ENCODE results near the gene POM121C. TPM values are rescaled to one million over a fixed set of nuclear protein-coding genes. Genes with fewer than 3 reads are reported as not detected.
"Not testable (repeated sequence)": the region's sequence is repeated elsewhere in the genome, so short reads cannot be mapped to it uniquely, and the experiment has no call there.

POM121C gene
- 10 to 100 TPM; 20.4 to 39.8 TPM for total RNA-seq

GRCh38 chr7:75485979-75486643 lies at the start of gene POM121C:
Gene POM121C, minus strand, starts transcription at chr7:75486299. Its CDS starts 44,803 bp downstream, at chr7:75441496.
- H3K9me3 ChIP-seq; H3K4me1 ChIP-seq (replicated peaks); H3K27me3 ChIP-seq (replicated peaks; ENCODE audit: insufficient read depth); intact Hi-C loops (cut with DNase I); H3K36me3 ChIP-seq: not testable (repeated sequence)
- under 1% methylated on average over 48 of the region's 49 CpGs for WGBS
- H3K4me3 ChIP-seq, result peak within 1 kb of the TSS; percentile 73 to 79
- TF ChIP-seq POLR2AphosphoS5 (IDR thresholded peaks at IDR 0.05) (peak; percentile 93), CTCF (IDR thresholded peaks at IDR 0.05) (peak in 1 of 4 experiments; percentile 6), POLR2A (IDR thresholded peaks at IDR 0.05) (peak; percentile 45)
- H3K27ac ChIP-seq, result peak within 1 kb of the TSS; percentile 73 to 82
- peak; percentile 90 for DNase-seq (ENCODE audit: low spot score)

- Histone ChIP-seq H3K4me1 (replicated peaks) (no peaks in the 10 kb centered on the region), H3K9me3 (no peaks in the 10 kb centered on the region), H3K27ac (no peak overlapping the region), H3K36me3 (no peaks in the 10 kb centered on the region), H3K27me3 (replicated peaks; ENCODE audit: insufficient read depth) (no peaks in the 10 kb centered on the region), H3K4me3 (no peak overlapping the region)
- no peak for TF ChIP-seq CTCF (IDR thresholded peaks at IDR 0.05)
- no peak for TF ChIP-seq POLR2AphosphoS5 (IDR thresholded peaks at IDR 0.05)
- no peak for TF ChIP-seq POLR2A (IDR thresholded peaks at IDR 0.05)
- intact Hi-C loops (cut with DNase I), result no loop called here
- no peak for DNase-seq (ENCODE audit: low spot score)
- 67% methylated on average over 8 of the region's 8 CpGs for WGBS
These were observed 48.7 kb upstream of the POM121C start for GRCh38 chr7:75534727-75535307.

GRCh38 chr7:75533926-75534325 lies 47.8 kb upstream of the POM121C start:
- 96% methylated on average over 6 of the region's 6 CpGs for WGBS
- TF ChIP-seq CTCF (IDR thresholded peaks at IDR 0.05), result no peak
- TF ChIP-seq POLR2AphosphoS5 (IDR thresholded peaks at IDR 0.05), result no peak
- TF ChIP-seq POLR2A (IDR thresholded peaks at IDR 0.05), result no peak
- intact Hi-C loops (cut with DNase I), result no loop called here
- H3K4me1 ChIP-seq (replicated peaks), result no peaks in the 10 kb centered on the region
- H3K36me3 ChIP-seq, result no peaks in the 10 kb centered on the region
- H3K9me3 ChIP-seq, result no peaks in the 10 kb centered on the region
- no peak for DNase-seq (ENCODE audit: low spot score)
- H3K27me3 ChIP-seq (replicated peaks; ENCODE audit: insufficient read depth), result no peaks in the 10 kb centered on the region
- H3K27ac ChIP-seq, result no peak overlapping the region
- H3K4me3 ChIP-seq, result no peak overlapping the region

GRCh38 chr7:75532639-75533038 lies 46.5 kb upstream of the POM121C start:
- Histone ChIP-seq H3K9me3 (no peaks in the 10 kb centered on the region), H3K36me3 (no peaks in the 10 kb centered on the region), H3K4me3 (no peak overlapping the region), H3K4me1 (replicated peaks) (no peaks in the 10 kb centered on the region), H3K27ac (no peak overlapping the region), H3K27me3 (replicated peaks; ENCODE audit: insufficient read depth) (no peaks in the 10 kb centered on the region)
- 90% methylated on average over 4 of the region's 4 CpGs for WGBS
- TF ChIP-seq POLR2AphosphoS5 (IDR thresholded peaks at IDR 0.05), result no peak
- intact Hi-C loops (cut with DNase I), result no loop called here
- no peak for DNase-seq (ENCODE audit: low spot score)

- no peaks in the 10 kb centered on the region for H3K36me3 ChIP-seq
- H3K4me3 ChIP-seq, result no peak overlapping the region
- 43% methylated on average over 6 of the region's 6 CpGs for WGBS
- DNase-seq (ENCODE audit: low spot score), result no peak
- TF ChIP-seq POLR2AphosphoS5 (IDR thresholded peaks at IDR 0.05) (no peak), CTCF (IDR thresholded peaks at IDR 0.05) (no peak), POLR2A (IDR thresholded peaks at IDR 0.05) (no peak)
- no peak overlapping the region for H3K27ac ChIP-seq
- intact Hi-C loops (cut with DNase I), result no loop called here
- no peaks in the 10 kb centered on the region for H3K9me3 ChIP-seq
- H3K27me3 ChIP-seq (replicated peaks; ENCODE audit: insufficient read depth), result no peaks in the 10 kb centered on the region
- H3K4me1 ChIP-seq (replicated peaks), result peaks cover 3% of the 10 kb centered on the region
These were observed 45.3 kb upstream of the POM121C start for GRCh38 chr7:75531359-75531821.

GRCh38 chr7:75527224-75527722 lies 41.2 kb upstream of the POM121C start:
- H3K4me1 ChIP-seq (replicated peaks); H3K9me3 ChIP-seq; H3K27me3 ChIP-seq (replicated peaks; ENCODE audit: insufficient read depth); intact Hi-C loops (cut with DNase I); DNase-seq (ENCODE audit: low spot score); H3K36me3 ChIP-seq: not testable (repeated sequence)
- peak overlapping the region; percentile 68 to 73 for H3K27ac ChIP-seq
- H3K4me3 ChIP-seq, result peak overlapping the region; percentile 81 to 95
- WGBS, result under 1% methylated on average over 37 of the region's 37 CpGs

- H3K4me3 ChIP-seq; H3K9me3 ChIP-seq; H3K27me3 ChIP-seq (replicated peaks; ENCODE audit: insufficient read depth); H3K27ac ChIP-seq; intact Hi-C loops (cut with DNase I); DNase-seq (ENCODE audit: low spot score); H3K4me1 ChIP-seq (replicated peaks); H3K36me3 ChIP-seq: not testable (repeated sequence)
These were observed 35.6 kb upstream of the POM121C start for GRCh38 chr7:75521727-75522126.

GRCh38 chr7:75518842-75519241 lies 32.7 kb upstream of the POM121C start:
- H3K9me3 ChIP-seq; H3K36me3 ChIP-seq; H3K4me1 ChIP-seq (replicated peaks); H3K27ac ChIP-seq; H3K27me3 ChIP-seq (replicated peaks; ENCODE audit: insufficient read depth); DNase-seq (ENCODE audit: low spot score); H3K4me3 ChIP-seq; intact Hi-C loops (cut with DNase I): not testable (repeated sequence)
- WGBS, result 45% methylated on average over 2 of the region's 2 CpGs

All from prostate gland (tissue), 2 donors.